Stomach (tissue), 4 donors: Measurements from ENCODE around the gene WDR5.

ENCODE experiments used
- CTCF ChIP-seq, 7 experiments: fragments of 450-650 bp in 4 of 7; fragments of 200-600 bp in 3 of 7; sonication (generic) in 3 of 7; IDR thresholded peaks; one replicate each; pipeline ENCODE4 v1.5.1; 2016 to 2019; ENCODE audit warnings: antibody characterized with exemption in 7 of 7, control low read depth in 2 of 7, mild to moderate bottlenecking in 1 of 7
- EP300 ChIP-seq: sonication (generic); formaldehyde crosslinking; IDR thresholded peaks from one replicate; pipeline ENCODE4 v1.6.1; 2017; ENCODE audit warnings: antibody characterized with exemption
- POLR2A ChIP-seq, 4 donors: fragments of 450-650 bp; IDR thresholded peaks; one replicate each; pipeline ENCODE4 v1.6.1; 2016; ENCODE audit warnings: antibody characterized with exemption in 4 of 4, control low read depth in 2 of 4, mild to moderate bottlenecking in 1 of 4, moderate library complexity in 1 of 4

DNA sequence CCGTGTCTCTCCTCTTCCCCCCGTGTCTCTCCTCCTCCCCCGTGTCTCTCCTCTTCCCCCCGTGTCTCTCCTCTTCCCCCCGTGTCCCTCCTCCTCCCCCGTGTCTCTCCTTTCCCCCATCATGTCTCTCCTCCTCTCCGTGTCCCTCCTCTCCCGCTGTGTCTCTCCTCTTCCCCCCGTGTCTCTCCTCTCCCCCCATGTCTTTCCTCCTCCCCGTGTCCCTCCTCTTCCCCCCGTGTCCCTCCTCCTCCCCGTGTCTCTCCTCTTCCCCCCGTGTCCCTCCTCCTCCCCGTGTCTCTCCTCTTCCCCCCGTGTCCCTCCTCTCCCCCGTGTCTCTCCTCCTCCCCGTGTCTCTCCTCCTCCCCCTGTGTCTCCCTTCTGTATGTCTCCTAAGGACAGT, 41.3 kb downstream of the WDR5 start:
- TF ChIP-seq EP300 (no peak), CTCF (IDR thresholded peaks at IDR 0.05) (no peak), POLR2A (IDR thresholded peaks at IDR 0.05) (no peak)
